Measurements from ENCODE around the gene ARHGAP19.

DNA sequence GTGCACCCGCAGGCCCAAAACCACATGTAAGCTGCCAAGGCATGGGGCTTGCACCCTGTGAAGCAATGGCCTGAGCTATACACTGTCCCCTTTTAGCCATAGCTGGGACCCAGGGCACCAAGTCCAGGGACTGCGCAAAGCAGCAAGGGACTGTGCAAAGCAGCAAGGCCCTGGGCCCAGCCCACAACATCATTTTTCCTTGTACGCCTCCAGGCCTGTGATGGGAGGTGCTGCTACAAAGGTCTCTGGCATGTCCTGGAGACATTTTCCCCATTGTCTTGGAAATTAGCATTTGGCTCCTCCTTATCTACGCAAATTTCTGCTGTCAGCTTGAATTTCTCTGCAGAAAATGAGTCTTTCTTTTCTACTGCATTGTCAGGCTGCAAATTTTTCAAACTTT lies 24.8 kb downstream of the ARHGAP19 start:
- TF ChIP-seq CTCF (IDR thresholded peaks at IDR 0.05) (no peak), EP300 (IDR thresholded peaks at IDR 0.05; ENCODE audit: borderline replicate concordance in 1 of 2, low read depth in 1 of 2, low read length in 1 of 2) (no peak), TEAD4 (IDR thresholded peaks at IDR 0.05; ENCODE audit: borderline replicate concordance, insufficient read depth) (no peak), TAF1 (IDR thresholded peaks at IDR 0.05; ENCODE audit: borderline replicate concordance, low read depth, low read length) (no peak), MXI1 (IDR thresholded peaks at IDR 0.05; ENCODE audit: low read depth, low read length) (no peak), SIN3A (IDR thresholded peaks at IDR 0.05; ENCODE audit: borderline replicate concordance, low read depth, low read length) (no peak), RAD21 (IDR thresholded peaks at IDR 0.05; ENCODE audit: low read length) (no peak), JUND (IDR thresholded peaks at IDR 0.05) (no peak), REST (IDR thresholded peaks at IDR 0.05; ENCODE audit: low read depth, low read length) (no peak), CHD2 (IDR thresholded peaks at IDR 0.05; ENCODE audit: low read length, partially characterized antibody) (no peak), POLR2AphosphoS5 (IDR thresholded peaks at IDR 0.05; ENCODE audit: low read depth, low read length) (no peak)
- TF ChIP-seq, protein P1, sequence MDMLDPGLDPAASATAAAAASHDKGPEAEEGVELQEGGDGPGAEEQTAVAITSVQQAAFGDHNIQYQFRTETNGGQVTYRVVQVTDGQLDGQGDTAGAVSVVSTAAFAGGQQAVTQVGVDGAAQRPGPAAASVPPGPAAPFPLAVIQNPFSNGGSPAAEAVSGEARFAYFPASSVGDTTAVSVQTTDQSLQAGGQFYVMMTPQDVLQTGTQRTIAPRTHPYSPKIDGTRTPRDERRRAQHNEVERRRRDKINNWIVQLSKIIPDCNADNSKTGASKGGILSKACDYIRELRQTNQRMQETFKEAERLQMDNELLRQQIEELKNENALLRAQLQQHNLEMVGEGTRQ (IDR thresholded peaks at IDR 0.05; ENCODE audit: borderline replicate concordance, low read depth, low read length): no peak
- TF ChIP-seq, protein P2, sequence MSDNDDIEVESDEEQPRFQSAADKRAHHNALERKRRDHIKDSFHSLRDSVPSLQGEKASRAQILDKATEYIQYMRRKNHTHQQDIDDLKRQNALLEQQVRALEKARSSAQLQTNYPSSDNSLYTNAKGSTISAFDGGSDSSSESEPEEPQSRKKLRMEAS (IDR thresholded peaks at IDR 0.05; ENCODE audit: low read depth): no peak
- TF ChIP-seq, protein P3, sequence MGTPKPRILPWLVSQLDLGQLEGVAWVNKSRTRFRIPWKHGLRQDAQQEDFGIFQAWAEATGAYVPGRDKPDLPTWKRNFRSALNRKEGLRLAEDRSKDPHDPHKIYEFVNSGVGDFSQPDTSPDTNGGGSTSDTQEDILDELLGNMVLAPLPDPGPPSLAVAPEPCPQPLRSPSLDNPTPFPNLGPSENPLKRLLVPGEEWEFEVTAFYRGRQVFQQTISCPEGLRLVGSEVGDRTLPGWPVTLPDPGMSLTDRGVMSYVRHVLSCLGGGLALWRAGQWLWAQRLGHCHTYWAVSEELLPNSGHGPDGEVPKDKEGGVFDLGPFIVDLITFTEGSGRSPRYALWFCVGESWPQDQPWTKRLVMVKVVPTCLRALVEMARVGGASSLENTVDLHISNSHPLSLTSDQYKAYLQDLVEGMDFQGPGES (IDR thresholded peaks at IDR 0.05; ENCODE audit: low read depth, low read length): no peak
